ENCODE measurements around the gene CLTC. TPM values are rescaled to one million over a fixed set of nuclear protein-coding genes. Genes with fewer than 3 reads are reported as not detected.

CLTC gene
- polyA plus RNA-seq, 1 of the 3 experiments (the other 2 are of a cell fraction) = 160 TPM

GRCh38 chr17:59730268-59730834, 110.7 kb downstream of the CLTC start:
- no peak overlapping the region for H3K27ac ChIP-seq (ENCODE audit: low read depth in 2 of 2, low read length in 1 of 2)
- no peaks in the 10 kb centered on the region for H3K27me3 ChIP-seq (ENCODE audit: insufficient read depth)
- ChIA-PET POLR2A (no interaction called here), CTCF (interaction anchor here (1.0 kb wide), 1 partner anchor 22 kb away, joined by 3 read pairs; no protein-coding TSS in a partner anchor)
- H4K20me1 ChIP-seq (ENCODE audit: insufficient read depth) = peaks cover 3% of the 10 kb centered on the region; the same call in 1 of the 2 replicates
- H3K9me3 ChIP-seq = no peaks in the 10 kb centered on the region
- 90% methylated on average over 1 of the region's 1 CpG for WGBS (ENCODE audit: low lambda C conversion rate)
- no peak overlapping the region for H2AFZ ChIP-seq (ENCODE audit: low read depth)
- no peak overlapping the region for H3K9ac ChIP-seq
- H3K9me2 ChIP-seq = no peaks in the 10 kb centered on the region
- H3K4me2 ChIP-seq = no peak overlapping the region
- H3K4me3 ChIP-seq (ENCODE audit: low read depth in 2 of 2, low read length in 1 of 2) = no peak overlapping the region
- TF ChIP-seq POLR2AphosphoS5 (IDR thresholded peaks at IDR 0.05; ENCODE audit: low read depth, low read length) (no peak), USF1 (IDR thresholded peaks at IDR 0.05; ENCODE audit: borderline replicate concordance, low read depth) (no peak), RAD21 (IDR thresholded peaks at IDR 0.05; ENCODE audit: low read length) (no peak), MXI1 (IDR thresholded peaks at IDR 0.05; ENCODE audit: low read depth, low read length) (no peak), GABPA (IDR thresholded peaks at IDR 0.05; ENCODE audit: low read depth) (no peak), TEAD4 (IDR thresholded peaks at IDR 0.05; ENCODE audit: borderline replicate concordance, insufficient read depth) (no peak), GATA2 (CRISPR knock-in tag; IDR thresholded peaks at IDR 0.05) (no peak), USF2 (IDR thresholded peaks at IDR 0.05; ENCODE audit: borderline replicate concordance, low read depth, low read length) (no peak), EP300 (IDR thresholded peaks at IDR 0.05; ENCODE audit: borderline replicate concordance in 1 of 2, low read depth in 1 of 2, low read length in 1 of 2) (no peak), TCF12 (IDR thresholded peaks at IDR 0.05) (no peak), IRF3 (IDR thresholded peaks at IDR 0.05; ENCODE audit: low read depth, low read length) (no peak)
- DNase-seq = no peak
- H3F3A ChIP-seq (replicated peaks; ENCODE audit: insufficient read depth) = peaks cover 11% of the 10 kb centered on the region
- H3K4me1 ChIP-seq (ENCODE audit: control insufficient read depth in 1 of 2, insufficient read depth in 2 of 2, low read depth in 1 of 2, low read length in 1 of 2) = no peaks in the 10 kb centered on the region
- H3K79me2 ChIP-seq (ENCODE audit: insufficient read depth) = peaks cover 74% of the 10 kb centered on the region
- peaks cover 3 to 36% of the 10 kb centered on the region in 2 experiments for H3K36me3 ChIP-seq (replicated peaks in 1 of 2; ENCODE audit: control insufficient read depth in 1 of 2, insufficient read depth in 2 of 2, low read length in 1 of 2)

- H3F3A ChIP-seq (replicated peaks; ENCODE audit: insufficient read depth) = peaks cover 7% of the 10 kb centered on the region
- 95% methylated on average over 2 of the region's 2 CpGs for WGBS (ENCODE audit: low lambda C conversion rate)
- no peaks in the 10 kb centered on the region for H4K20me1 ChIP-seq (ENCODE audit: insufficient read depth)
- no peak overlapping the region for H2AFZ ChIP-seq (ENCODE audit: low read depth)
- ChIA-PET CTCF (interaction anchor here (0.9 to 1.9 kb wide), 6 partner anchors 12 to 303 kb away, joined by 3 to 10 read pairs (median 5); no protein-coding TSS in a partner anchor), POLR2A (no interaction called here)
- H3K79me2 ChIP-seq (ENCODE audit: insufficient read depth) = peaks cover 42% of the 10 kb centered on the region
- H3K4me2 ChIP-seq = no peak overlapping the region
- H3K9ac ChIP-seq = no peak overlapping the region
- H3K4me3 ChIP-seq (ENCODE audit: low read depth in 2 of 2, low read length in 1 of 2) = no peak overlapping the region
- H3K9me2 ChIP-seq = no peaks in the 10 kb centered on the region
- no peaks in the 10 kb centered on the region for H3K4me1 ChIP-seq (ENCODE audit: control insufficient read depth in 1 of 2, insufficient read depth in 2 of 2, low read depth in 1 of 2, low read length in 1 of 2)
- H3K36me3 ChIP-seq (replicated peaks in 1 of 2; ENCODE audit: control insufficient read depth in 1 of 2, insufficient read depth in 2 of 2, low read length in 1 of 2) = peaks cover 17 to 50% of the 10 kb centered on the region in 2 experiments
- H3K27me3 ChIP-seq (ENCODE audit: insufficient read depth) = no peaks in the 10 kb centered on the region
- TF ChIP-seq MEF2A (IDR thresholded peaks at IDR 0.05; ENCODE audit: borderline replicate concordance, low read depth) (no peak), JUND (IDR thresholded peaks at IDR 0.05) (no peak), GABPA (IDR thresholded peaks at IDR 0.05; ENCODE audit: low read depth) (no peak), ELF1 (IDR thresholded peaks at IDR 0.05) (no peak), RFX5 (IDR thresholded peaks at IDR 0.05; ENCODE audit: low read length) (no peak), SMC3 (IDR thresholded peaks at IDR 0.05; ENCODE audit: low read depth, low read length) (no peak), NRF1 (IDR thresholded peaks at IDR 0.05; ENCODE audit: low read depth, low read length) (no peak), CHD2 (IDR thresholded peaks at IDR 0.05; ENCODE audit: low read length, partially characterized antibody) (no peak)
- H3K9me3 ChIP-seq = no peaks in the 10 kb centered on the region
- H3K27ac ChIP-seq (ENCODE audit: low read depth in 2 of 2, low read length in 1 of 2) = no peak overlapping the region
- no peak for DNase-seq
Measured at GRCh38 chr17:59733697-59734096, 114.0 kb downstream of the CLTC start.

Data from SK-N-SH (cell line).